ENCODE data around the gene PFKFB4.

- no peak for TF ChIP-seq POLR2AphosphoS5 (IDR thresholded peaks at IDR 0.05; ENCODE audit: low read depth)
- TF ChIP-seq CTCF (conservative IDR thresholded peaks at IDR 0.05; ENCODE audit: low read depth in 2 of 2): no peak
- no peak for TF ChIP-seq EZH2 (IDR thresholded peaks at IDR 0.05; ENCODE audit: low read depth, unreplicated experiment)
- TF ChIP-seq REST (IDR thresholded peaks at IDR 0.05; ENCODE audit: unreplicated experiment): no peak
- no peak for TF ChIP-seq EZH2phosphoT487 (IDR thresholded peaks at IDR 0.05; ENCODE audit: unreplicated experiment)
- no peak for TF ChIP-seq CREB1 (CRISPR knock-in tag; IDR thresholded peaks at IDR 0.05; ENCODE audit: low read depth)
- no peak for TF ChIP-seq NANOG (IDR thresholded peaks at IDR 0.05; ENCODE audit: borderline replicate concordance)
- TF ChIP-seq JUNB (IDR thresholded peaks at IDR 0.05; ENCODE audit: unreplicated experiment): no peak
- TF ChIP-seq STAT1 (IDR thresholded peaks at IDR 0.05; ENCODE audit: unreplicated experiment): no peak
- TF ChIP-seq ZNF114 (CRISPR knock-in tag; IDR thresholded peaks at IDR 0.05): no peak
- TF ChIP-seq ZNF331 (CRISPR knock-in tag; IDR thresholded peaks at IDR 0.05; ENCODE audit: low read depth): no peak
- TF ChIP-seq ETS1 (IDR thresholded peaks at IDR 0.05): no peak
- no peak for TF ChIP-seq ZNF462 (CRISPR knock-in tag; IDR thresholded peaks at IDR 0.05)
Measured at GRCh38 chr3:48543271-48543866, 13.2 kb downstream of the PFKFB4 start.
